Epithelial cell of proximal tubule (primary cell): Measurements from ENCODE around the gene SOAT2. TPM values are rescaled to one million over a fixed set of nuclear protein-coding genes. Genes with fewer than 3 reads are reported as not detected.

Source experiments
- DNase-seq: peaks from one replicate; pipeline ENCODE4 v3.0.0-alpha.2; 2011; ENCODE audit warnings: low read depth
- H3K4me3 ChIP-seq: 2 replicates; pipeline ENCODE4 v1.5.1; 2011; ENCODE audit warnings: low read depth, mild to moderate bottlenecking, low read length
- CTCF ChIP-seq: conservative IDR thresholded peaks from 2 replicates; pipeline ENCODE4 v1.5.1; 2012; ENCODE audit warnings: low read depth, mild to moderate bottlenecking, low read length
- total RNA-seq: library from RNA; depleted of rRNA; stranded (reverse); fragments of >200 nt; gene quantifications from 2 replicates; pipeline ENCODE4 v1.2.3, GENCODE V29; 2015

Gene SOAT2
- total RNA-seq, 1 donor from 2014 or later, result not detected

GRCh38 chr12:53170876-53171724, 67.8 kb downstream of the SOAT2 start:
- TF ChIP-seq CTCF, result no peak
- no peak for DNase-seq
- H3K4me3 ChIP-seq, result no peak overlapping the region

- DNase-seq, result no peak
- TF ChIP-seq CTCF, result no peak
- H3K4me3 ChIP-seq, result no peak overlapping the region
These were observed 68.5 kb downstream of the SOAT2 start for GRCh38 chr12:53171725-53172329.

- no peak for DNase-seq
- H3K4me3 ChIP-seq, result no peak overlapping the region
- TF ChIP-seq CTCF, result no peak
These were observed 69.1 kb downstream of the SOAT2 start for GRCh38 chr12:53172352-53172751.

- no peak overlapping the region for H3K4me3 ChIP-seq
- no peak for DNase-seq
- TF ChIP-seq CTCF, result no peak
These were observed 69.9 kb downstream of the SOAT2 start for GRCh38 chr12:53173085-53173715.

Other genes starting within 250 kb of the SOAT2 start
- 1,207 and 1,417 TPM in 2 replicates for gene KRT8, start 198.4 kb upstream of the SOAT2 start, total RNA-seq
- 1,855 and 2,668 TPM in 2 replicates for gene KRT18, start 154.4 kb upstream of the SOAT2 start, total RNA-seq
- gene EIF4B, start 97.0 kb upstream of the SOAT2 start, total RNA-seq, result 371 and 447 TPM in 2 replicates
- 6.7 and 10.8 TPM in 2 replicates for gene TNS2, start 53.4 kb upstream of the SOAT2 start, total RNA-seq
- 24.5 and 26.1 TPM in 2 replicates for gene SPRYD3, start 24.1 kb upstream of the SOAT2 start, total RNA-seq
- 71.6 and 102 TPM in 2 replicates for gene IGFBP6, start 5.8 kb upstream of the SOAT2 start, total RNA-seq
- gene ZNF740, start 77.2 kb downstream of the SOAT2 start, total RNA-seq, result 5.5 and 7.0 TPM in 2 replicates
- gene CSAD, start 77.4 kb downstream of the SOAT2 start, total RNA-seq, result 1.6 and 10.4 TPM in 2 replicates
- 0.46 and 3.3 TPM in 2 replicates for gene ITGB7, start 103.8 kb downstream of the SOAT2 start, total RNA-seq
- 4.2 and 6.1 TPM in 2 replicates for gene RARG, start 128.7 kb downstream of the SOAT2 start, total RNA-seq
- gene ESPL1, start 164.8 kb downstream of the SOAT2 start, total RNA-seq, result 32.0 and 40.1 TPM in 2 replicates
- 353 and 443 TPM in 2 replicates for gene PFDN5, start 192.1 kb downstream of the SOAT2 start, total RNA-seq
- gene MYG1, start 196.2 kb downstream of the SOAT2 start, total RNA-seq, result 65.3 and 70.9 TPM in 2 replicates
- gene AAAS, start 218.1 kb downstream of the SOAT2 start, total RNA-seq, result 80.3 and 84.5 TPM in 2 replicates
- gene SP7, start 232.9 kb downstream of the SOAT2 start, total RNA-seq, result not detected in 2 replicates